Adrenal gland (tissue), 12 donors: Measurements from ENCODE around the gene ABCC3. TPM values are rescaled to one million over a fixed set of nuclear protein-coding genes. Genes with fewer than 3 reads are reported as not detected.

Experiments
- DNase-seq, 7 donors: peaks; one replicate each; pipeline ENCODE4 v3.0.0-alpha.2; 2019 to 2020
- H3K27ac ChIP-seq, 5 donors: fragments of 200-600 bp; sonication (generic) in 4 of 5; 1 replicate in 3 of 5; 2 replicates in 2 of 5; pipeline versions ENCODE4 v1.5.1 to v1.8.0; 2016 to 2020; ENCODE audit warnings: mild to moderate bottlenecking in 1 of 5
- H3K27me3 ChIP-seq: fragments of 200-600 bp; 2 replicates; pipeline ENCODE4 v1.8.0; 2021
- H3K36me3 ChIP-seq, 2 donors: fragments of 200-600 bp; replicated peaks in 1 of 2; 1 replicate in 1 of 2; 2 replicates in 1 of 2; pipeline versions ENCODE4 v1.5.1 to v1.8.0; 2018 to 2022
- H3K4me1 ChIP-seq, 2 donors: fragments of 200-600 bp; replicated peaks in 1 of 2; 1 replicate in 1 of 2; 2 replicates in 1 of 2; pipeline versions ENCODE4 v1.5.1 to v1.8.0; 2018 to 2021
- H3K4me3 ChIP-seq, 4 donors: fragments of 200-600 bp; sonication (generic) in 3 of 4; one replicate each; pipeline ENCODE4 v1.5.1; 2016 to 2018
- H3K9me3 ChIP-seq, 3 donors: fragments of 200-600 bp; sonication (generic) in 1 of 3; replicated peaks in 1 of 3; 1 replicate in 2 of 3; 2 replicates in 1 of 3; pipeline versions ENCODE4 v1.5.1 to v1.8.0; 2016 to 2021
- POLR2A ChIP-seq, 2 donors: fragments of 450-650 bp; IDR thresholded peaks; one replicate each; pipeline ENCODE4 v1.6.1; 2017; ENCODE audit warnings: antibody characterized with exemption in 2 of 2, mild to moderate bottlenecking in 2 of 2, moderate library complexity in 1 of 2
- WGBS, 4 donors: extraction: QIAGEN DNeasy Blood & Tissue Kit in 2 of 4; methylation state at CpG; one replicate each; pipeline versions ENCODE4 v1.1.5 to v1.1.7; 2013 to 2017; 5-methylcytosine and 5-hydroxymethylcytosine counted together
- intact Hi-C, 2 donors: fragments of 100-400 bp; cut with DNase I; formaldehyde crosslinking; loops; one replicate each; pipeline versions ENCODE4 v1.14.1 to v1.15.0; 2022 to 2023
- polyA plus RNA-seq, 3 donors: library from polyadenylated mRNA; stranded (reverse); fragments of 200-250 nt in 2 of 3; fragments of 350-450 nt in 1 of 3; fragmentation: Illumina TruSeq in 1 of 3; extraction: RNeasy Lipid Tissue Mini Kit (QIAGEN cat#74804) in 1 of 3; gene quantifications; one replicate each; pipeline ENCODE4 v1.2.3, GENCODE V29; 2013 to 2014
- total RNA-seq, 9 donors: library from RNA; depleted of rRNA in 4 of 9; stranded (reverse); fragments of >200 nt in 4 of 9; fragments of 120-200 nt in 1 of 9; fragmentation: NEBNext Ultra II Directional in 1 of 9; extraction: Animal tissue kit (Norgen Biotek cat#: 25700) in 1 of 9; gene quantifications; one replicate each; pipeline versions ENCODE4 v1.1.0 to v1.2.4, GENCODE V29; 2013 to 2023
- TF ChIP-seq, protein P1 (sequence below), 6 experiments: fragments of 450-650 bp in 4 of 6; fragments of 200-600 bp in 2 of 6; sonication (generic) in 1 of 6; IDR thresholded peaks; 1 replicate in 5 of 6; 2 replicates in 1 of 6; pipeline versions ENCODE4 v1.5.1 to v1.8.0; 2016 to 2021; ENCODE audit warnings: antibody characterized with exemption in 6 of 6, mild to moderate bottlenecking in 2 of 6, moderate library complexity in 1 of 6
- donor health status: healthy with polysubstance abuse.
- donor health status: Bipolar disorder and iron deficiency.
- donor health status: DM: yes; HTN: yes; CAD: no.
- donor health status: DM: no; HTN: no; CAD: no.
- donor health status: DM: no; HTN: no; CAD: no.
- donor health status: DM: yes; HTN: yes; CAD: no.

The ABCC3 gene
- total and polyA plus RNA-seq, 12 donors: 7.2 to 448 (median 262) TPM

DNA sequence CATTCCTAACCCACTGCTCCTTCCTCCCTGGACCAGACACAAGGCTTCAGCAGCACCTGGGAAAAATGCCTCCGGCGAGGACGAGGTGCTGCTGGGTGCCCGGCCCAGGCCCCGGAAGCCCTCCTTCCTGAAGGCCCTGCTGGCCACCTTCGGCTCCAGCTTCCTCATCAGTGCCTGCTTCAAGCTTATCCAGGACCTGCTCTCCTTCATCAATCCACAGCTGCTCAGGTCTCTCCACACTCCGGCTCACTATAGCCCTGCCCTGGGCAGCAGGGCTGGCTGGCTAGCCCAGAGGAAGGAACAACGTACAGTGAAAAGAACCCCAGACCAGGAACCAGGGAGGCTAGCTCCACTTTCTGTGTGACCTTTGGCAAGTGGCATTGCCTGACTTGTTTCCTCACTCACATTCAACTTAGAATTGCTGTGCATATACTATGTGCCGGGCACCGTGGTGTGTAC lies 26.2 kb downstream of the ABCC3 start:
- Histone ChIP-seq H3K9me3 (no peaks in the 10 kb centered on the region), H3K36me3 (no peaks in the 10 kb centered on the region), H3K27ac (peak overlapping the region; percentile 70 to 96 (median 87)), H3K4me1 (peaks cover 45 to 54% of the 10 kb centered on the region in 2 donors), H3K27me3 (no peaks in the 10 kb centered on the region), H3K4me3 (no peak overlapping the region)
- TF ChIP-seq POLR2A (IDR thresholded peaks at IDR 0.05): no peak
- TF ChIP-seq, protein P1, sequence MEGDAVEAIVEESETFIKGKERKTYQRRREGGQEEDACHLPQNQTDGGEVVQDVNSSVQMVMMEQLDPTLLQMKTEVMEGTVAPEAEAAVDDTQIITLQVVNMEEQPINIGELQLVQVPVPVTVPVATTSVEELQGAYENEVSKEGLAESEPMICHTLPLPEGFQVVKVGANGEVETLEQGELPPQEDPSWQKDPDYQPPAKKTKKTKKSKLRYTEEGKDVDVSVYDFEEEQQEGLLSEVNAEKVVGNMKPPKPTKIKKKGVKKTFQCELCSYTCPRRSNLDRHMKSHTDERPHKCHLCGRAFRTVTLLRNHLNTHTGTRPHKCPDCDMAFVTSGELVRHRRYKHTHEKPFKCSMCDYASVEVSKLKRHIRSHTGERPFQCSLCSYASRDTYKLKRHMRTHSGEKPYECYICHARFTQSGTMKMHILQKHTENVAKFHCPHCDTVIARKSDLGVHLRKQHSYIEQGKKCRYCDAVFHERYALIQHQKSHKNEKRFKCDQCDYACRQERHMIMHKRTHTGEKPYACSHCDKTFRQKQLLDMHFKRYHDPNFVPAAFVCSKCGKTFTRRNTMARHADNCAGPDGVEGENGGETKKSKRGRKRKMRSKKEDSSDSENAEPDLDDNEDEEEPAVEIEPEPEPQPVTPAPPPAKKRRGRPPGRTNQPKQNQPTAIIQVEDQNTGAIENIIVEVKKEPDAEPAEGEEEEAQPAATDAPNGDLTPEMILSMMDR (IDR thresholded peaks at IDR 0.05): no peak
- DNase-seq: no peak
- WGBS, 4 donors: 42 to 60% (median 50%) methylated on average over 5 to 10 of the region's 10 CpGs
- intact Hi-C loops: no loop called here

DNA sequence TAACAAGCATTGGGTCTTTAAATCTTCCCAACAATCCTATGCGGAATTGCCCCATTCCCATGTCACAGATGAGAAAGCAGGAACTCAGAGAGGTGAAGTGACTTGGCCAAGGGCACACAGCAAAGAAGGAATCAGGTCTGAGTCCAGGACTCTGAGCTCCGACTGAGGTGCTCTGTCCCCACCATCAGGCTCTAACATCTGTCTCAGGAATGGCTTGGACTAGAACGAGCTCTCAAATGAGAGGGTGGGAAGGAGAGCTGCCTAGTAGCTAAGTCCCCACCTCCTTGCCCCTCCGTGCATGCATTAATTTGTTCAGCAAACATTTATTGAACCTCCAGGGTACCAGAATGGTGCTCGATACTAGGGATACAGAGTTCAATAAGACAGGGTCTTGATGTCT lies 26.7 kb downstream of the ABCC3 start:
- intact Hi-C loops: no loop called here
- no peaks in the 10 kb centered on the region for H3K36me3 ChIP-seq
- H3K27ac ChIP-seq: peak overlapping the region; percentile 70 to 96 (median 87)
- no peaks in the 10 kb centered on the region for H3K9me3 ChIP-seq
- no peak for DNase-seq
- TF ChIP-seq POLR2A (IDR thresholded peaks at IDR 0.05): no peak
- TF ChIP-seq, protein P1 (IDR thresholded peaks at IDR 0.05): no peak
- H3K27me3 ChIP-seq: no peaks in the 10 kb centered on the region
- peaks cover 45 to 54% of the 10 kb centered on the region in 2 donors for H3K4me1 ChIP-seq
- WGBS, 4 donors: 52 to 68% (median 62%) methylated on average over 5 of the region's 5 CpGs
- no peak overlapping the region for H3K4me3 ChIP-seq

DNA sequence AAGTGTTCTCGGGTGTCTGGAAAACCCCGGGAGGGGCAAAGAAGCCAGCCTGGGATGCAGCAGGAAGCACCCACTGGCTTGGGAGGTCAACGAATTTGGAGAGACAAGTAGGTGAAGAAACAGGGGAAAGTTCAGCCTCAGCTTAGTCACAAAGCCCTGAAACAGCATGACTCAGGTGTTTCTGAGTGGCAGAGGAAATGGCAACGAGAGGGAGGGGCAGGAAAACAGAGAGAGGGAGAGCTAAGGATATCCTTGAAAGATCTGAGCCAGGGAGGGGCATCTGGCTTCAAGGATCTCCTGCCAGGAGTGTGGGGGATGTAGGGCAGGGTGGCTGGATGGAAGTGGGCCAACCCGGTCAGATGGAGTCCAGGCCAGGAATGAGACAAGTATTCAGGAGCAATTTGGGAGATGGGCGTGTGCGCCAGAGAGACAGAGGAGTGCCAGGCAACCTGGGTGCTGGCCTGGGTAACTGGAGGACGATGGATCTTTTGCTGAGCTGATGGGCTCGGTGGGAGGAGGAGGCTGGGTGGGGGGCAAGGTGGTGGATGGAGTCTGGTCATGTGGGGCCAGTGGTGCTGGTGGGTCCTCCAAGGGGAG lies 27.2 kb downstream of the ABCC3 start:
- Histone ChIP-seq H3K27me3 (no peaks in the 10 kb centered on the region), H3K9me3 (no peaks in the 10 kb centered on the region), H3K4me1 (peaks cover 45 to 54% of the 10 kb centered on the region in 2 donors), H3K27ac (peak overlapping the region; percentile 70 to 96 (median 87)), H3K36me3 (no peaks in the 10 kb centered on the region), H3K4me3 (no peak overlapping the region)
- TF ChIP-seq, protein P1 (IDR thresholded peaks at IDR 0.05): no peak
- TF ChIP-seq POLR2A (IDR thresholded peaks at IDR 0.05): peak in 1 of 2 donors; percentile 31
- DNase-seq: peak; percentile 81 to 95 (median 94)
- intact Hi-C loops: no loop called here
- 25 to 33% (median 27%) methylated on average over 9 of the region's 9 CpGs for WGBS, 4 donors

DNA sequence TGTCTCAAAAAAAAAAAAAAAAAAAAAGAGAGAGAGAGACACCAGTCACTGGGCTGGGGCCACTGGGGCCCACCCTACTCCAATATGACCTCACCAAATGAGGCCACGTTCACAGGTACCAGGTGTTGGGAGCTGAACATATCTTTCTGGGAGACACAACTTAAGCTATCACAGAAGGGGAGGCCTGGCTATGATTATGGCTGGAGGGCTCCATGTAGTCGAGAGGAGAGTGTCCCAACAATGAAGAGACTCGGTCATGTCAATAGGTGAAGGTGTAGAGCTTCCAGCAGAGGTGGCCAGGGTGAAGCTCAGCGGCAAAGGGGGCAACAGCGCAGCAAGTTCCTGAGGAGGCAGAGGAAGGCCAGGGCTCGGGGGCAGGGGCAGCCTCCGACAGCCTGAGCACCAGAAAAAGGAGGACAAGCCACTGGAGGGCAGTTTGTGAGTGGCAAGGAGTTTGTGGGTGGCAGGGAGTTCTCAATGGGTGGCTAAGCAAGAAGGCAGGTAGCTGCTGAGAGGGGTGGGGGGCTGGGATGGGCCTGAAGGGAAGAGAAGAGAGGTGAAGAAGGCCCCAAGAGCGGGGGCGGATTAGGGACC lies 28.0 kb downstream of the ABCC3 start:
- intact Hi-C loops: no loop called here
- DNase-seq: no peak
- 91 to 97% (median 96%) methylated on average over 8 to 9 of the region's 9 CpGs for WGBS, 4 donors
- peaks cover 45 to 54% of the 10 kb centered on the region in 2 donors for H3K4me1 ChIP-seq
- H3K27me3 ChIP-seq: no peaks in the 10 kb centered on the region
- H3K4me3 ChIP-seq: no peak overlapping the region
- TF ChIP-seq, protein P1 (IDR thresholded peaks at IDR 0.05): no peak
- no peak for TF ChIP-seq POLR2A (IDR thresholded peaks at IDR 0.05)
- no peaks in the 10 kb centered on the region for H3K9me3 ChIP-seq
- H3K36me3 ChIP-seq: no peaks in the 10 kb centered on the region
- H3K27ac ChIP-seq: peak overlapping the region in 3 of 5 donors; percentile 47 to 96 (median 87)
